Measurements from ENCODE around the gene MEIS1.

DNA sequence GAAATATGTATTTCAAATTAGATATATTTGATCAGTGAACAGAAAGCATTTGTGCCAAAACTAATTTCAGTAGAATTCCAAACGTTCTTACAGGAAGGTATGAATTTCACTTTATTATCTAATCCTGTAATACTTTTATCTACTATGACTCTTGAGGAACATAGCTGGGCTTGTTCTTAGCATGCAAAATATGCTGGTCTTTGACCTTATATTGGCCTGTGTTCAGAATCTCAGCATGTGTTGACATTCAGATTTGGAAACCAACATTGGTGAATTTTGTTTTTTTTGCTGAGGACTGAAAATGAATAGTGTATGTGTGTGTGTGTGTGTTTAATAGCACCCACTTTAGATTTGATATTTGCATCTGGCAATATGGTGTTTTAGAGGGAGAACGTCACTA is 112.2 kb downstream of the MEIS1 start:
- TF ChIP-seq CTCF (IDR thresholded peaks at IDR 0.05): no peak
- TF ChIP-seq POLR2A (IDR thresholded peaks at IDR 0.05): no peak
